ENCODE results near the gene PLK4. TPM values are rescaled to one million over a fixed set of nuclear protein-coding genes. Genes with fewer than 3 reads are reported as not detected.
"Not testable (repeated sequence)": the region's sequence is repeated elsewhere in the genome, so short reads cannot be mapped to it uniquely, and the experiment has no call there.

PLK4 gene
- 8.1 TPM for polyA plus RNA-seq (2013, experiment 1 of 2; ENCODE audit: insufficient read length)
- 9.2 TPM for polyA plus RNA-seq (2013, experiment 2 of 2; ENCODE audit: insufficient read length)

DNA sequence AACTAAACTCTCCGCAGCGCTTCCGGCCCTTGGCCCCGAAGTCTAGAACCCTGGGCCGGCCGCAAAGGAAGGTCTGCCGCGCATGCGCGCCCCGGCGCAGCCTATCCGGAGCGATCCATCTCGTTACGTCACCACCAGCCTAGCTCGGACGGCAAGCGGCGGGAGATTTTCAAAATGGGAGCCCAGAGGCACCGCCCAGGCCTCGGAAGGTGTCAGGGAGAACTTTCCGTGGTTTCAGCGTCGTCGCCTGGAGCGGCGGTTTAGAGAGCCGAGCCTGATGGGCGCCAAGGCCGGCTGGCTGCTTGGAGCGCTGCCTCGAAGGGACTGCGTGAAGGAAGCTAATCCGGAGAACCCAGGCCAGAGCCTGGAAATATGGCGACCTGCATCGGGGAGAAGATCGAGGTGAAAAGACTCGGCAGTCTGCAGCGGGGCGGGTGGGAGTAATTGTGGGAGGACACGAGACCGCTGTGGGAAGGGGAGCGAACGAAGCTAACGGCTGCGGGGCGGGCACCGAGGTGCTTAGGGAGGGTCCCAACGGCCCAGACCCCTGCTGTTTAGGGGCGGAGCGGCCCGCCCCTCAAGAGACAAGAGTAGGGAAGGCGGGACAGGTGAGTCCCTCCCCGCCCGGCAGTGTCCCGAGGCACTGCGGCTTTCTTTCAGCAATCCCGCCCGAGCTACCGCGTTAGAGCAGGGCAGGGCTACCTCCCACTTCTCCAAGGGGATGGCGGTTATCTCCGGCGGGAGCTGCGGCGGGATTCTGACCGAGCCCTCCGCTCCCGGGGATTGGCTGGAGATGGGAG lies at the start of gene PLK4:
PLK4 (plus strand) TSS at position 131 of the 800 bp plus-strand sequence; CDS start at position 373, 242 bp downstream.
- peak; percentile 97 for DNase-seq

DNA sequence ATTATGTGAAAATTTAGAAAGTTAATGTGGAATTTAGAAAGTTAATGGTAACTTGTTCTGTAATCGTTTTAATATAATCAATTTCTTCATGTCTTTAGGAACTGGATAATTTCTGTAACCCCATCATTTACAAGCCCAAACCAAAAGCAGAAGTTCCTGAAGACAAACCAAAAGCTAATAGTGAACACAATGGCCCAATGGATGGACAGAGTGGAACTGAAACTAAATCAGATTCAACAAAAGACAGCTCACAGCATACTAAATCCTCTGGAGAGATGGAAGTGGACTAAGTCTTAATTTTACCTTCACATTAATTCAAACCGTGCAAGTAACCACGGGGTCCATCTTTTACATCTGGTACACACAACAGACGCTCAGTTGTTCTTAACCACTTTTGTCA lies 48.1 kb upstream of the PLK4 start:
- DNase-seq: no peak

DNA sequence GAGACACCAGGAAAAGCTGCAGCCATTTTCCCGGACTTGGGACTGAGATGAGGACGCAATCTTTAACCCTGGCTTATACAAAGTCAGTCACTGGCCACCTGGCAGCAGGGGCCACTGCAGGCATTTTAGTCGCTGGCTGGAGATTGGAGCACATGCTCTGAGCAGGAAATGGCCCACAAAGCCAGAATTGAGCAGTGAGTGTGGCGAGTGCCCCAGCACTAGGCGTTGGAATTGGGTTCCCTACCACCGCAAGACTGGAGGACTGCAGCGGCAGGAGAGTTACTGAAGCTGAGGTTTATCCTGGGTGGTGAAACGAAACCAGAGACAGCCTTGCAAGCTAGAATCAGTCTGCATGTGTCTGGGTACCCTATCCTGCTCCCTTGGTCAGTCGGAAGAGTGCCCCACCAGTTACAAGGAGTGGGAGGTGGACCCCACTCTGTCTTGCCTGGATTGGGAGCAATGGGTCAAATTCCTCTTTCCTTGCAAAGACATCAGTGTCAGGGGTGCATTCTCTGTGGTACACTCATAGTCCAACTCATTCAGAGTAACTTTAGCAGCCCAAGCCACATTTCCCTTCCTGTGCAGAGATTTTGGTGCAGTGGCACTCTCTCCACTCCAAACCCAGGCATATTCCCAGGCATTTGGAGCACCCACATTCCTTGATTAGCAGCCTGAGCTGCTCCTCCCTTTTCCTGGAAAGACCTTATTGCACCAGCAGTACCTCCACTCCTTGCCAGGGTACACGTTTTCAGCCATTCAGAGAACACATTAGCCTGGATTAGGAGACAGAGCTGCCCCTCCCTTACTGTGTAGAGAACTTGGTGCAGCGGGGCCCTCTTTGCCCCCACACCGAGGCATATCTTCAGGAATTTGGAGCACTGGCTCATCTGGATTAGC lies 36.7 kb upstream of the PLK4 start:
- no peak for DNase-seq

DNA sequence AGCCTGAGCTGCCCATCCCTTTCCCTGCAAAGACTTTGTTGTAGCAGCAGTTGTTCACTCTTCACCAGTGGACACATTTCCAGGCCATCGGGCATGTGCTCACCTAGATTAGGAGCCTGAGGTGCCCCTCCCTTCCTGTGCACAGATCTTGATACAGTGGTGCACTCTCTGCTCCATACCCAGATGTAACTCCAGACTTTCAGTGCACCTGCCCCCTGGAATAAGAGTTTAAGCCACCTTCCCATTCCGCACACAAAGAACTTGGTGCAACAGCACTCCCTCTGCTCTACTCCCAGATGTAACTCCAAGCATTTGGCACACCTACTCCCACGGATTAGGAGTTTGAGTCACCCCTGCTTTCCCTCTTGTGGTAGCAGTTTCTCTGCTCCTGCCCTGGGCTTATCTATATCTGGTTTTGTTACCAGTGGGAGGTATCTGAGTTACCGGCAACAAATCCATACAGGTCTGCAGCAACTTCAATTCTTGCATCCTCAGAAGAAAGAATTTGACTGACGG lies 36.0 kb upstream of the PLK4 start:
- no peak for DNase-seq

DNA sequence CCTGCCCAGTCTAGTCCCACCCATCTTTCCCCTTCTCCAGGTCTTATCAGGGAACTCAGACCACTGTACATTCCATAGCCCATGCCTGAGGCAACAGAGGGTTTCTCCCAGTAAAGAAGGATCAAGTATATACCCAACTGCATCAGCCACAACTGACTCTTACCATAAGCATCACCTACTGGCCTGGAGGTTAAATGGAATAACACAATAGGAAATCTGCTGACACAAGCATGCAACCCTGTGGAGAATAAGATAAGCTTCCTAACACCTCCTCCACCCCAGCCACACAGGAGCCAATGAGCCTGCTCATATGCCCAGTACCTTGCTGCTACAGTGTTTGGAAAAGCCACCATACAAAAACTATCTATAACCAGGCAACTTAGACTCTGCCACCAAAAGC lies 34.6 kb upstream of the PLK4 start:
- DNase-seq: no peak

DNA sequence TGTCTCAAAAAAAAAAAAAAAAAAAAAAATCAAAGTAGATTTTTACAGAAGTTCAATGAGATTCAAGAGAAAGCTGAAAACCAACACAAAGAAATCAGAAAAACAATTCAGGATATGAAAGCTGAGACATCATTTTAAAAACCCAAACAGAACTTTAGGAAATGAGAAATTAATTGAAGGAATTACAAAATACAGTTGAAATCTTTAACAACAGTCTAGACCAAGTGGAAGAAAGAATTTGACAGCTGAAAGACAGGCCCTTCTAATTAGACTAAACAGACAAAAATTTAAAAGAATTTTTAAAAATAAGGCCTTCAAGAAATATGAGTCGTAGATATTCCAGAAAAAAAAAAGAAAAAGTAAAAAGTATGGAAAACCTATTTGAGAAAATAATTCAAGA lies 33.9 kb upstream of the PLK4 start:
- no peak for DNase-seq

DNA sequence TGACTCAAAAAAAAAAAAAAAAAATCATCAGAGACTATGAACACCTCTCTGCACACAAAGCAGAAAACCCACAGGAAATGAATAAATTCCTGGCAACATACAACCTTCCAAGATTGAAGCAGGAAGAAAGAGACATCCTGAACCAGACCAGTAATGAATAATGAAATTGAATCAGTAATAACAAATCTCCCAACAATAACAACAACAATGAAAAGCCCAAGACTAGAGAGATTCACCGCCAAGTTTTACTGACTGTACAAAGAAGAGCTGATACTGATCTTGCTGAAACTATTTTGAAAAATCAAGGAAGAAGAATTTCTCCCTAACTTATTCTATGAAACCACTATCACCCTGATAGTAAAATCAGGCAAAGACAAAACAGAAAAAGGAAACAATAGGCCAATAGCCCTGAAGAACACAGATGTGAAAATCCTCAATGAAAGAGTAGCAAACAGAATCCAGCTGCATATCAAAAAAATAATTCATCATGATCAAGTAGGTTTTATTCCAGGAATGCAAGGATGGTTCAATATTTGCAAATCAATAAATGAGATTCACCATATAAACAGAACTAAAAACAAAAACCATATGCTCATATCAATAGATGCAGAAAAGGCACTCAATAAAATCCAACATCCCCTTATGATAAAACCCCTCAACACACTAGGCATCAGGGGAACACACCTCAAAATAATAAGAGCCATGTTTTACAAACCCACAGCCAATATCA lies 31.0 kb upstream of the PLK4 start:
- DNase-seq: no peak

DNA sequence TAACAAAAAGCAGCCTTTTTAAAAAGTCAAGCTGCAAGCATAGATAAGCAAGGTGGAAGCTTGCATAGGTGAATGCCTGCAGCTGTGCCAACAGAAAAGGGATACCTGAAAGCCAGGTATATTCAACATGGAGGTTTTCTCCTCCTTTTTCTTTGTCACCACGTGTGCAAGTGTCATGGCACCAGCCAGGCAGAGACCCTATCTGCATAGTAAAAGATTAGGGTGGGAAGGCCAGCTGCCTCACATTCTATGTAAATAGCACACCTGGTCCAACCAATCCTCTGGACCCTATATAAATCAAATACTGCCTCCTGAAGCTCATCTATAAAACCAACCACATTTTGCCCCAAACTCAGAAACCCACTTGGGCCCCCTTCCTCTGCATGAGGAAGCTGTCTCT lies 28.0 kb upstream of the PLK4 start:
- DNase-seq: no peak

DNA sequence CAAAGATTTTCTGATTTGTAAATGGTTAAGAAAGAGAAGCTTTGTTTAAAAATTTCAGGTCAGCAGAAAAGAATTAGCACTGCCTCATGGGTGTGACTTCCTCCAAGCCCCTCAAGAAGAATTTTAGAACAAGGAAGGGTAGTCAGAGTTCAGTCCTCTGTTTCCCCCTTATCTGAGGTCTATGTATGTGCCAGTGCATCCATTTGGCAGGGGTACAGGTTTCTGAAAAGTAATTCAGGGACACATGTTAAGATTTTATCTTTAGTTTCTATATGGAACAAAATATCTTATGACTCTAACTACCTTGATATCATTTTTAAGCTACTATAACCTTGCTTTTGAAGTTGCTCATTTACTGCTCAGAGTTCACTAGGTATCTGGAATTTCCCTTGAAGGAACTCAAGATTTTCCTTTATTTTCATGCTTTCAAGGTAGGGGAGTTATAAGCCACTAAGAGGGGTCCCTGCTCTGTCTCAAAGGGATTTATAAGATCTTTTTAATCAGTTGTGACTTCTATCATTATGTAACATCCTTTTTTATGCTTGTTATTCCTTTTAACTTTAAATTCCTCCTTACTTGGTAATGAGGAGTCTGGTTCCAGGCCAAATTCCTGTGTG lies 24.4 kb upstream of the PLK4 start:
- no peak for DNase-seq

DNA sequence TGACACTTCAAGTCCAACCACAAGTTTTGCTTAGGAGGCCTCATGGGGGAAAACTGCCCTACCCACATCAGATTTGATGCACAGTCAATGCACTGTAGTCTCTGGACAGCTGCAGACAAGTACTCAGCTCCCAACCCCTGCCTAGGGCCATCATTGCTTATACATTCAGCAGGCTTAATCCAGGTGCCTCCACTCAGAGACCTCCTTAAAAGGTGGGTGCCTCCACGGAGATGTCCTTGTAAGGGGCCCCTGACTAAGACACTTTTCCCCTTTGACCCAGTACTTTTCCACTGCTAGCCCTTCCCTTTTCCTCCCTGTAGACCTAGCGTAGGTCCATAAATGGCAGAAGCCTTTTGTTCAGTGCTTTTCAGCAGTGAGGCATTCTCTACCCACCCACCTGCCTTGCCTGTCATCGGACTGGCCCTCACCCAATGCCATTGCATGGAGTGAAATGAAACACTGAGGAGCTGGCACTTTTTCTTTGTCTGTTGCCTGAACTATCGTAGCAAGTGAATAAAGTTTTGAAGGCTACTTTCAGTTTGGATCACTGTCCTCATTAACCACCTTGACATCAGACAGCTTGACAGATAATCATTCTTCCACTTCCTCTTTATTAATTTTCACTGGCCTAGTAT lies 23.8 kb upstream of the PLK4 start:
- peak; percentile 90 for DNase-seq

DNA sequence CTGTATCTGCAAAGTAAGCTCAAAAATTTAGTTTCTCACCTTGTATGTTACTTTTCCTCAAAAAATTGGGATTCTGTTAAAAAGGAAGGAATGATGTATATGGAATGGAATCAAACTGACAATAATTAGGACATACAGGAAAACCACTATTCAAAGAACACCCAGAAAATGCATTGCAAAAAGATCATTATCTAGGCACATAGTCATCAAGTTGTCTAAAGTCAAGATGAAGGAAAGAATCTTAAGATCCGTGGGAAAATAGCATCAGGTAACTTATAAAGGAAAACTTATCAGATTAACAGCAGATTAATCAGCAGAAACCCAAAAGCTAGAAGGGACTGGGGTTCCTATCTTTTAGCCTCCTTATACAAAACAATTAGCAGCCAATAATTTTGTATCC lies 23.1 kb upstream of the PLK4 start:
- DNase-seq: no peak

DNA sequence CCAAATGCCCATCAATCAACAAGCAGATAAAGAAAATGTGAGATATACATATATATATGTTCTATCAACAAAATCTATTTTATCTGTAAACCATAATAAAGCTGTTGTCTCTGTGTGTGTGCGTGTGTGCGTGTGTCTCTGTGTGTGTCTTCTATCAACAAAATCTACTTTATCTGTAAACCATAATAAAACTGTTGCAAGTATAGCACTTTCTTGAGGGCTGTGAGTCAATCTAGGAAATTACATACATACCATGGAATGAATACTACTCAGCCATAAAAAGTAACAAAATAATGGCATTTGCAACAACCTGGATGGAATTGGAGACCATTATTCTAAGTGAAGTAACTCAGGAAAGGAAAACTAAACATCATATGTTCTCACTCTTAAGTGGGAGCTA lies 12.5 kb upstream of the PLK4 start:
- no peak for DNase-seq

DNA sequence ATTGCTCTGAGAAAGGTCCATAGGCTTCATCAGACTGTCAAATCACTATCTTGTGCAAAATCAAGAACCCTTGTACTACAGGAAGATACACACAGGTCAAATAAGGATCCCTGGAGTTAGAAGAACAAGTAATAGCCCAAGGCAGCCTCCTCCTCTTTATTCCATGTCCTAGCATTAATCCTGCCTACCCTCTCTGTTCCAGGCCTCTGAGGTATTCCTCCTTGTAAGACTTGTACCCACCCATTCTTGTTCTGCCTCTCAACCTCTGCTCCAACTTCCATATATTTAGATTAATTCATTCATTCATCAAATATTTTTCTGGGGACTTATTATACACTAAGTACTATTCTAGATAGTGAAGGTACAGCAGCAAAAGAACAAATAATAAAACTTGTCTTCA lies 10.4 kb upstream of the PLK4 start:
- DNase-seq: no peak

DNA sequence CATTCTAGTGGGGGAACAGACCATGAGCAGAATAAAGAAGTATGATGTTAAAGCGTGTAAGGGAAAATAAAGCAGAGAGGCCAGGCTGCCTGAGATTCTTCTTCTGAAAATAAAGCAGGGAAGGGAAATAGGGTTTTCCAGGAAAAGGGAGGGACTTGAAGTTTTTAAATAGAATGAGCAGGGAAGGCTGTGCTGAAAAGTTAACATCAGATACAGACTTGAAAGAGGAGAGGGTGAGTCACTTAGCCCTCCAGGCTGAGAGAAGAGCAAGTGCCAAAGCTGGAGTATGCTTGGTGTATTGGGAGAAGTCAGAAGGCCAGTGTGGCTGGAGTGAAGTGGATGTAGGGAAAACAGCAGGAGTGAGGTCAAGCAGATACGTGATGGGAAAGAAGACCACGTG lies 10.0 kb upstream of the PLK4 start:
- DNase-seq: peak; percentile 63

DNA sequence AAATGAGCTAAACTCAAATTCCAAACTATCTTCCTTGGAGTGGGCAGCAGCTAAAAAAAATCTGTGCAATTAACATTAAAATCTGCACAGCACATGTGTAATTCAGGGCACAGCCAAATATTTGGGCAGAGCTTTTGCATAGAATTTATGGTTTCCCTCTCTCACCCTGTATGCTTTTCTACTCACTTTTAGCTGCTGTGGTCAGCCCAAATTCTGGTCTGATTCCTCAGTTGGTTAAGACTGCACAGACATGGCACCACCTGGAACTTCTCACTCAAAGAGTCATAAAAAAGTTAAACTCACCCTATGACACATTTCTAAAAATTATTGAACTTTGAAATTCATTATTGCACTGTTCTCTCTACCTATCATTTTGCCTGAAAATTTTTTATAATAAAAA lies 4.9 kb upstream of the PLK4 start:
- no peak for DNase-seq

DNA sequence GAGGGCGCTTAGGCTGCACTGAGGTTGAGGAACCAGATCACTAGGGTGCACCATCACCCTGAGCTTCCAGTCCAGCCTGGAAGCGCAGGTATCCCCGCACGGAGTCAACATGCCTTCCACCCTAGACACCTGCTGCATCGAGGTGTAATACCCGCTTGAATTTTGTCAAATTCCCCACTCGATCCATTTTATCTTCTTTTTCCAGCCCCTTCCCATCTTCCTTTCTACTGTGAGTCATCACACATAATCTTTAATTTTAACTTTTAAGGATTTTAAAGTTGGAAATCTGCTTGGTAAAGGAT lies 821 bp downstream of the PLK4 start:
- no peak for DNase-seq

DNA sequence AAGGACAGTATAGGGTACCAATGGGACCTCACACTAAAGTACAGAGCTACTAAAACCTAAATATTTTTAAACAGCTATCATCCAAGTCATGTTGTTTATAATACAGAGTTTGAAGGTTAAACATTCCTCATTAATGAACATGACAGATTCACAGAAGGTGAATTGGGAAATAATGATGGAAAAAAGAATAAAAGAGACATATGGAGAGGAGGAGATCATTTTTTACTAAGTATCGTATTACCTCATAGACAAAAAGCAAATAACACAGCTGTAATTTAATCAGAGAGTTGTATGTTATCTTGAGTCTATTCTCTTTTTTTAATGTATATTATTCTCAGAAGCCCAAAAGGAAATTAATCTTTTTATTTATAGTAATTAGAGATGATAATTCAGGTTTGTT lies 7.9 kb downstream of the PLK4 start:
- no peak for DNase-seq

DNA sequence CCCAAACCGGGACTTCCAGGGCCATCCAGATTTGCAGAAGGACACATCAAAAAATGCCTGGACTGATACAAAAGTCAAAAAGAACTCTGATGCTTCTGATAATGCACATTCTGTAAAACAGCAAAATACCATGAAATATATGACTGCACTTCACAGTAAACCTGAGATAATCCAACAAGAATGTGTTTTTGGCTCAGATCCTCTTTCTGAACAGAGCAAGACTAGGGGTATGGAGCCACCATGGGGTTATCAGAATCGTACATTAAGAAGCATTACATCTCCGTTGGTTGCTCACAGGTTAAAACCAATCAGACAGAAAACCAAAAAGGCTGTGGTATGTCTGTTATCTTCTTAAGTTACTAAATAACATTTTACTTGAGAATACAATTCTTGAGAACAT lies 9.2 kb downstream of the PLK4 start:
- peak; percentile 4 for DNase-seq

DNA sequence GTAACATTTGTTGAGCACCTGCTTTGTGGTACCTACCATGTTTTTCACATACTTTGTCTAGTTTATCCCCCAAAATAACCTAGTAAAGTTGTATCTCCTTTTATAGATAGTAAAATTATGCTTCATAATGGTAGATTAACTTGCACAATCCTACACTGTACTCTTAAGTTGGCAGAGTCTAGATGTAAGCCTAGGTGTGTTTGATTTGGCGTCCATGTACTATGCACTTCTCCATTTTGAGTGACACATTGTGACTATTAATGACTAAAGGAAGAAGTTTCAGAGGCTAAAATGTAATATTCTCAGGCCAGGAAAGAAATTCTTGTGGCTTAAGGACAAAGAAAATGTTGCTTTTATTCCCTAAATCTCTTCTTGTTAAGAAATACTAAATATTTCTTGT lies 15.4 kb downstream of the PLK4 start:
- DNase-seq: no peak

DNA sequence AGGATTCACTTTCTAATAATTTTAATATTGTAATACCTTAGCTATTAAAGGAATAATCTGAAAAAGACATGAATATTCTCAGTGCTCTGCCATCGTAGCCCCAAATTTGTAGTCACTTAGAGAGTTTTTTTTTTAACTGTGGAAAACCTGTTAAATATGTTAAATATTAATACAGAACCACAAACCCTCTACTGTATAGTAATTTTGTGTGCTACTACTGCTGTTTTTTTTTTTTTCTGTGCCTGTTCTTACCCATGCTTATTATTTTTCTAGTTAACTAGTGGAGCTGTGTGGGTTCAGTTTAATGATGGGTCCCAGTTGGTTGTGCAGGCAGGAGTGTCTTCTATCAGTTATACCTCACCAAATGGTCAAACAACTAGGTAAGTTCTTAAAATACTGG lies 15.8 kb downstream of the PLK4 start:
- no peak for DNase-seq

DNA sequence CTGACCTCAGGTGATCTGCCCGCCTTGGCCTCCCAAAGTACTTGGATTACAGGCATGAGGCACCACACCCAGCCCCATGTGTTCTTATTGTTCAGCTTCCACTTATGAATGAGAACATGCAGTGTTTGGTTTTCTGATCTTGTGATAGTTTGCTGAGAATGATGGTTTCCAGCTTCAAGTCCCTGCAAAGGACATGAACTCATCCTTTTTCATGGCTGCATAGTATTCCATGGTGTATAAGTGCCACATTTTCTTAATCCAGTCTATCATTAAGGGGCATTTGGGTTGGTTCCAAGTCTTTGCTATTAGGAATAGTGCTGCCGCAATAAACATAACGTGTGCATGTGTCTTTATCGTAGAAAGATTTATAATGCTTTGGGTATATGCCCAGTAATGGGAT lies 19.0 kb downstream of the PLK4 start:
- DNase-seq: not testable (repeated sequence)

DNA sequence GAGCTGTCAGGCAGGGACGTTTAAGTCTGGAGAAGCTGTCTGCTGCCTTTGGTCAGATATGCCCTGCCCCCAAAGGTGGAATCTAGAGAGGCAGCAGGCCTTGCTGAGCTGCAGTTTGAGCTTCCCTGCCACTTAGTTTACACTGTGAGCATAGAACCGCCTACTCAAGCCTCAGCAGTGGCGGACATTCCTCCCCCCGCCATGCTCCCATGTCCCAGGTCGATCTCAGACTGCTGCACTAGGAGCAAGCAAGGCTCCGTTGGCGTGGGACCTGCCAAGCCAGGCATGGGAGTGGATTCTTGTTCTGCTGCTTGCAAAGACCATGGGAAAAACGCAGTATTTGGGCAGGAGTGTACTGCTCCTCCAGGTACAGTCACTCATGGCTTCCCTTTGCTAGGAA lies 24.3 kb downstream of the PLK4 start:
- DNase-seq: no peak

Measured in fibroblast of skin of scalp (primary cell).